NCI-H748 treated with DMSO at 0.1 percent for 48 hours (cell line): ENCODE measurements around the gene SAXO1.
"Not testable (repeated sequence)": the region's sequence is repeated elsewhere in the genome, so short reads cannot be mapped to it uniquely, and the experiment has no call there.

Source experiments
- DNase-seq: peaks from one replicate; lab custom pipeline; 2025; lab: John Stamatoyannopoulos, UW

SAXO1 gene

GRCh38 chr9:19033015-19033414, at the start of gene SAXO1:
TSS of gene SAXO1 (minus strand) at chr9:19033209. CDS start at chr9:19032908, 301 bp downstream.
- DNase-seq, result no peak

- no peak for DNase-seq
These were observed 41.8 kb upstream of the SAXO1 start for GRCh38 chr9:19074836-19075235.

- DNase-seq, result no peak
These were observed 41.2 kb upstream of the SAXO1 start for GRCh38 chr9:19074229-19074628.

- DNase-seq, result no peak
These were observed 24.0 kb upstream of the SAXO1 start for GRCh38 chr9:19057033-19057432.

GRCh38 chr9:19050637-19051591, 17.9 kb upstream of the SAXO1 start:
- no peak for DNase-seq

- no peak for DNase-seq
These were observed 17.1 kb upstream of the SAXO1 start for GRCh38 chr9:19049917-19050636.

- DNase-seq, result peak; percentile 98
These were observed 16.2 kb upstream of the SAXO1 start, which contains the start of gene RRAGA for GRCh38 chr9:19048966-19049916. TSS of gene RRAGA (plus strand) at chr9:19049427. CDS start at chr9:19049660, 233 bp downstream.

- no peak for DNase-seq
These were observed 3.6 kb upstream of the SAXO1 start for GRCh38 chr9:19036611-19037010.

- no peak for DNase-seq
These were observed 603 bp downstream of the SAXO1 start for GRCh38 chr9:19032406-19032805.

- DNase-seq, result no peak
These were observed 2.1 kb downstream of the SAXO1 start for GRCh38 chr9:19030899-19031298.

GRCh38 chr9:19028835-19029451, 4.1 kb downstream of the SAXO1 start:
- DNase-seq, result peak; percentile 68

GRCh38 chr9:19027825-19028224, 5.2 kb downstream of the SAXO1 start:
- DNase-seq, result no peak

GRCh38 chr9:19026375-19026774, 6.6 kb downstream of the SAXO1 start:
- no peak for DNase-seq

- no peak for DNase-seq
These were observed 9.9 kb downstream of the SAXO1 start for GRCh38 chr9:19023078-19023477.

GRCh38 chr9:19022206-19022605, 10.8 kb downstream of the SAXO1 start:
- no peak for DNase-seq

GRCh38 chr9:19021649-19022048, 11.4 kb downstream of the SAXO1 start:
- not testable (repeated sequence) for DNase-seq

- DNase-seq, result no peak
These were observed 12.0 kb downstream of the SAXO1 start for GRCh38 chr9:19020886-19021455.

- DNase-seq, result no peak
These were observed 14.8 kb downstream of the SAXO1 start for GRCh38 chr9:19018201-19018600.

- no peak for DNase-seq
These were observed 23.5 kb downstream of the SAXO1 start for GRCh38 chr9:19009391-19009965.

- no peak for DNase-seq
These were observed 32.9 kb downstream of the SAXO1 start for GRCh38 chr9:19000133-19000532.
